IMR-90 (cell line): ENCODE results near the gene AGBL5. TPM values are rescaled to one million over a fixed set of nuclear protein-coding genes. Genes with fewer than 3 reads are reported as not detected.
A peak's percentile ranks its signal among the peaks of the same experiment; 100 is the strongest.

Experiments used
- ATAC-seq: fragments of 200-7000 bp; cut with Tn5 transposase; 2 replicates; pipeline ENCODE4 v1.9.1; 2020; ENCODE audit warnings: low read depth, mild to moderate bottlenecking, moderate library complexity
- BruUV-seq: library from RNA; stranded (reverse); fragments of 400-500 nt; replicated peaks from 2 replicates; lab custom pipeline; 2021; lab: Mats Ljungman, UMichigan
- CTCF ChIA-PET: fragments of 300-600 bp; formaldehyde crosslinking; extraction: SDS; loops from one replicate; lab custom pipeline; 2021; ENCODE audit warnings: antibody characterized with exemption; lab: Yijun Ruan, JAX
- POLR2A ChIA-PET: fragments of 300-600 bp; sonication (Branson Sonifier 250); formaldehyde crosslinking; loops from one replicate; lab custom pipeline; 2022; ENCODE audit warnings: antibody characterized with exemption; ENCODE audit not compliant: unreplicated experiment; lab: Charles Lee
- DNase-seq: peaks from one replicate; pipeline ENCODE4 v3.0.0; 2013
- H2AFZ ChIP-seq: replicated peaks from 2 replicates; pipeline ENCODE3; 2013; ENCODE audit warnings: low read length, mild to moderate bottlenecking; ENCODE audit not compliant: poor library complexity
- H2AK5ac ChIP-seq: 2 replicates; pipeline ENCODE4 v1.6.1; 2013; ENCODE audit warnings: low read depth, low read length, inconsistent platforms
- H2AK9ac ChIP-seq: replicated peaks from 2 replicates; pipeline ENCODE3; 2013; ENCODE audit warnings: mild to moderate bottlenecking, low read depth, low read length, moderate library complexity; ENCODE audit not compliant: poor library complexity
- H2BK120ac ChIP-seq: 2 replicates; pipeline ENCODE4 v1.6.1; 2013; ENCODE audit warnings: low read depth, low read length, inconsistent platforms
- H2BK15ac ChIP-seq: 3 replicates; pipeline ENCODE4 v1.6.1; 2013; ENCODE audit warnings: low read depth, low read length, inconsistent platforms
- H2BK20ac ChIP-seq: 2 replicates; pipeline ENCODE4 v1.6.1; 2013; ENCODE audit warnings: low read depth, mild to moderate bottlenecking, inconsistent platforms, low read length, moderate library complexity
- H2BK5ac ChIP-seq: 2 replicates; pipeline ENCODE4 v1.6.1; 2013; ENCODE audit warnings: mild to moderate bottlenecking, low read depth, low read length, inconsistent platforms; ENCODE audit not compliant: poor library complexity, severe bottlenecking
- H3K14ac ChIP-seq: replicated peaks from 2 replicates; pipeline ENCODE4 v1.6.1; 2013; ENCODE audit warnings: low read depth, low read length, inconsistent platforms
- H3K18ac ChIP-seq: 2 replicates; pipeline ENCODE4 v1.6.1; 2013; ENCODE audit warnings: low read depth, low read length, control low read depth
- H3K23ac ChIP-seq: 2 replicates; pipeline ENCODE4 v1.6.1; 2013; ENCODE audit warnings: low read depth, low read length, inconsistent platforms
- H3K27ac ChIP-seq: 2 replicates; pipeline ENCODE4 v1.5.1; 2013; ENCODE audit warnings: mild to moderate bottlenecking, control low read depth, low read length; ENCODE audit not compliant: insufficient read depth
- H3K27me3 ChIP-seq: 2 replicates; pipeline ENCODE4 v1.6.1; 2013; ENCODE audit warnings: low read length; ENCODE audit not compliant: control insufficient read depth, insufficient read depth
- H3K36me3 ChIP-seq: 2 replicates; pipeline ENCODE4 v1.6.1; 2013; ENCODE audit warnings: low read length, mixed read lengths; ENCODE audit not compliant: control insufficient read depth, insufficient read depth
- H3K4ac ChIP-seq: 2 replicates; pipeline ENCODE4 v1.6.1; 2013; ENCODE audit warnings: low read depth, low read length, inconsistent platforms
- H3K4me1 ChIP-seq: 2 replicates; pipeline ENCODE4 v1.6.1; 2013; ENCODE audit warnings: low read length, mixed read lengths; ENCODE audit not compliant: control insufficient read depth, insufficient read depth
- H3K4me2 ChIP-seq: 2 replicates; pipeline ENCODE4 v1.6.1; 2013; ENCODE audit warnings: low read depth, mild to moderate bottlenecking, control low read depth, low read length, moderate library complexity
- H3K4me3 ChIP-seq: 2 replicates; pipeline ENCODE4 v1.5.1; 2013; ENCODE audit warnings: low read depth, mild to moderate bottlenecking, control low read depth, low read length, moderate library complexity; ENCODE audit not compliant: insufficient read depth
- H3K56ac ChIP-seq: 2 replicates; pipeline ENCODE4 v1.6.1; 2013; ENCODE audit warnings: low read length, inconsistent platforms; ENCODE audit not compliant: insufficient read depth; ENCODE audit errors: extremely low read depth
- H3K79me1 ChIP-seq, 2 experiments: 2 replicates each; pipeline ENCODE4 v1.6.1; 2013; ENCODE audit warnings: low read length in 2 of 2, inconsistent platforms in 1 of 2, low read depth in 1 of 2
- H3K9ac ChIP-seq: 2 replicates; pipeline ENCODE4 v1.6.1; 2013; ENCODE audit warnings: low read depth, low read length, control low read depth
- H3K9me1 ChIP-seq: 2 replicates; pipeline ENCODE4 v1.6.1; 2013; ENCODE audit warnings: low read length, inconsistent platforms; ENCODE audit not compliant: insufficient read depth
- H3K9me3 ChIP-seq: 2 replicates; pipeline ENCODE4 v1.6.1; 2013; ENCODE audit warnings: low read length; ENCODE audit not compliant: control insufficient read depth, insufficient read depth
- H4K20me1 ChIP-seq: 2 replicates; pipeline ENCODE4 v1.6.1; 2013; ENCODE audit warnings: low read length, inconsistent platforms; ENCODE audit not compliant: insufficient read depth
- H4K5ac ChIP-seq: 2 replicates; pipeline ENCODE4 v1.6.1; 2013; ENCODE audit warnings: mild to moderate bottlenecking, low read depth, low read length, control low read depth
- H4K8ac ChIP-seq, 2 experiments: 2 replicates each; pipeline ENCODE4 v1.6.1; 2013; ENCODE audit warnings: low read depth in 2 of 2, low read length in 2 of 2, control low read depth in 1 of 2, inconsistent platforms in 1 of 2
- H4K91ac ChIP-seq: 2 replicates; pipeline ENCODE4 v1.6.1; 2013; ENCODE audit warnings: low read depth, low read length, inconsistent platforms; ENCODE audit not compliant: insufficient read depth
- BHLHE40 ChIP-seq: fragments of 150-350 bp; IDR thresholded peaks from 2 replicates; pipeline ENCODE4 v1.6.1; 2016; ENCODE audit warnings: mild to moderate bottlenecking, low read depth, low read length
- ELK1 ChIP-seq: fragments of 150-350 bp; IDR thresholded peaks from 2 replicates; pipeline ENCODE4 v1.6.1; 2016; ENCODE audit warnings: low read depth, mild to moderate bottlenecking, low read length, moderate library complexity, borderline replicate concordance
- NFE2L2 ChIP-seq: fragments of 150-350 bp; IDR thresholded peaks from 2 replicates; pipeline ENCODE4 v1.6.1; 2016; ENCODE audit warnings: low read depth, mild to moderate bottlenecking, low read length
- POLR2A ChIP-seq: IDR thresholded peaks from 2 replicates; pipeline ENCODE4 v1.6.1; 2012; ENCODE audit warnings: mild to moderate bottlenecking, low read depth, low read length
- RFX5 ChIP-seq: IDR thresholded peaks from 2 replicates; pipeline ENCODE4 v1.8.0; 2012; ENCODE audit warnings: low read depth, mild to moderate bottlenecking, low read length, moderate library complexity
- WGBS, 2 experiments: methylation state at CpG; one replicate each; pipeline versions ENCODE4 v1.1.5 to v1.1.7; 2013; ENCODE audit warnings: missing lambda C conversion rate in 2 of 2; ENCODE audit not compliant: insufficient read length in 1 of 2; ENCODE audit errors: extremely low coverage in 2 of 2; 5-methylcytosine and 5-hydroxymethylcytosine counted together
- dilution Hi-C: fragments of 300-500 bp; cut with HindIII; formaldehyde crosslinking; loops from one replicate; pipeline ENCODE4 v1.14.3; 2018; ENCODE audit warnings: low sequenced_read_pairs; ENCODE audit not compliant: unreplicated experiment
- in situ Hi-C: fragments of 300-500 bp; cut with MboI; formaldehyde crosslinking; loops from 3 replicates; pipeline ENCODE4 v1.14.3; 2019; ENCODE audit warnings: low sequenced_read_pairs, inconsistent platforms, mixed read lengths
- intact Hi-C: fragments of 100-400 bp; cut with micrococcal nuclease; formaldehyde crosslinking; loops from 2 replicates; pipeline ENCODE4 v1.10.0; 2022
- polyA plus RNA-seq, 3 experiments: library from polyadenylated mRNA; depleted of rRNA; stranded (reverse); fragments of >200 nt; gene quantifications; 2 replicates each; pipeline ENCODE4 v1.2.3, GENCODE V29; 2012; ENCODE audit warnings: low replicate concordance in 1 of 3
- total RNA-seq: library from RNA; depleted of rRNA; stranded (reverse); fragments of >200 nt; gene quantifications from 2 replicates; pipeline ENCODE4 v1.2.3, GENCODE V29; 2012

The AGBL5 gene
- total and polyA plus RNA-seq, 2 of the 4 experiments (the other 2 are of a cell fraction) = 19.0 to 26.2 TPM

- no peak overlapping the region for H3K23ac ChIP-seq
- no peak for TF ChIP-seq BHLHE40
- TF ChIP-seq POLR2A = no peak
- TF ChIP-seq ELK1 = no peak
- no peak for TF ChIP-seq RFX5
- no peak for TF ChIP-seq NFE2L2
- dilution Hi-C loops (no loop called here), intact Hi-C loops (no loop called here), in situ Hi-C loops (no loop called here)
- H3K27ac ChIP-seq = no peak overlapping the region
- H2AK5ac ChIP-seq = no peak overlapping the region
- H4K20me1 ChIP-seq = peaks cover 18% of the 10 kb centered on the region
- H2AK9ac ChIP-seq = peak overlapping the region; percentile 22
- no peak for DNase-seq
- H2BK15ac ChIP-seq = no peak overlapping the region
- H3K4ac ChIP-seq = no peak overlapping the region
- H4K8ac ChIP-seq = no peak overlapping the region
- no peak overlapping the region for H3K56ac ChIP-seq
- no peak overlapping the region for H2BK5ac ChIP-seq
- H3K9me3 ChIP-seq = no peaks in the 10 kb centered on the region
- H3K14ac ChIP-seq = no peak overlapping the region
- H2BK120ac ChIP-seq = no peak overlapping the region
- ChIA-PET CTCF (no interaction called here), POLR2A (interaction anchor here (0.6 kb wide), 1 partner anchor 150 kb away, joined by 3 read pairs; no protein-coding TSS in a partner anchor)
- no peak overlapping the region for H4K5ac ChIP-seq
- no TSS peak for BruUV-seq
- no peak overlapping the region for H4K91ac ChIP-seq
- H3K9ac ChIP-seq = no peak overlapping the region
- H3K27me3 ChIP-seq = no peaks in the 10 kb centered on the region
- no peak overlapping the region for H3K4me2 ChIP-seq
- H3K4me3 ChIP-seq = no peak overlapping the region
- H2AFZ ChIP-seq = no peak overlapping the region
- ATAC-seq = no peak; the same call in 1 of the 2 replicates
- no peak overlapping the region for H3K18ac ChIP-seq
- WGBS, 2 experiments = 86% methylated on average over 1 of the region's 10 CpGs; no CpG with 5 or more reads in 1 of the 2 experiments
- H3K4me1 ChIP-seq = peaks cover 4% of the 10 kb centered on the region; the same call in 1 of the 2 replicates
- peaks cover 4 to 30% of the 10 kb centered on the region in 2 experiments; a peak in 3 of 4 replicates for H3K79me1 ChIP-seq
- H3K36me3 ChIP-seq = peaks cover 50% of the 10 kb centered on the region
- H2BK20ac ChIP-seq = no peak overlapping the region
- peaks cover 9% of the 10 kb centered on the region for H3K9me1 ChIP-seq
Observed at GRCh38 chr2:27042159-27042661, 9.3 kb upstream of the AGBL5 start.
